Head of caudate nucleus (tissue), 42 donors: ENCODE results near the gene LAMTOR2.
A peak's percentile ranks its signal among the peaks of the same experiment; 100 is the strongest.

Experiments
- DNase-seq, 42 donors: peaks; one replicate each; pipeline versions ENCODE4 v3.0.0 to v3.0.0-alpha.2; 2020 to 2021; ENCODE audit warnings: mixed read lengths in 7 of 42
- intact Hi-C: fragments of 100-400 bp; cut with DNase I; formaldehyde crosslinking; loops from one replicate; pipeline ENCODE4 v1.15.0; 2022

Gene LAMTOR2

DNA sequence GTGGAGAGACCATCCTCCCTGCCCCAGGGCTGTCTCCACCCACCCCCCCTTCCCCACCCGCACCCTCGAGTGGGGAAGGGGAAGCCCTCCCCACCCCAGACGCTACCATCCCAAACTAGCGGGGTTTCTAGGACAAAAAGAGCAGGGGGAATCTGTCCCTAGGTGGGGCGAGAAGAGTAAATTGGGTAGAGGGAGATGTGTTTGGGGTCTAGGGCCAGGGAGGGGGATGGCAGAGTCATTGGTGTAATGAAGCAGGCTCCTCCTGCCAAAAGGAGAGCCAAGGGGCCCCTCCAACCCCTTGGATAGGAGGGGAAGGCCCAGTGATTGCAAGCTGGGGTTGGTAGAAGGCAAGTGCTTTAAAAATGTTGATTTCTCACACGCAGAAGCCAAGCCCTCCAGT lies 17.7 kb downstream of the LAMTOR2 start:
- no peak for DNase-seq
- intact Hi-C loops: no loop called here

DNA sequence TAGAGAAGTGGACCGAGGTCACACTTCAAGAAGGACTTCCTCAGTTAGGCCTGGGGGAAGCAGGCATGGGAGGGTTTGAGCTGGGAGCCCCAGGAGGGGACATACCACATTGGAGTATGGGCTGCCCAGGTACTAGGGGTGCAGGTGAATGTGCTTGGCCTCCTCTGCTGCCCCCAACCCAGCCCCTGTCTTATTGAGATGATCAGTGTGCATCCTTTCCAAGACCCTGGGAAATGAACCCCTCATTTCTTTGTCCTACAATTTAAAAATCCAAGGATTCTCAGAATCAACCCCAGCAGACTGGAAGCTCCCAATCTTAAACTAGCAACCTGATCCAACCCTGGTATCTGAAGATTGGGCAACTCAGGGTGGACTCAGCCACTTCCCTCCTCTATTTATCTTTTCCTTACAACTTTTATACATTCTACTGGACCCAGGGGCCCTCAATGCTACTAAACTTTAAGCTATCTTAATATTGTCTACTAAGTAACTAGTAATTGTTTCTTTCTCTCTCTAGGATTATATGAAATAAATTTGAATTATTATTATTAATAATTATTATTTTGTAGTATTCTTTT lies 18.6 kb downstream of the LAMTOR2 start:
- intact Hi-C loops: no loop called here
- DNase-seq: no peak

DNA sequence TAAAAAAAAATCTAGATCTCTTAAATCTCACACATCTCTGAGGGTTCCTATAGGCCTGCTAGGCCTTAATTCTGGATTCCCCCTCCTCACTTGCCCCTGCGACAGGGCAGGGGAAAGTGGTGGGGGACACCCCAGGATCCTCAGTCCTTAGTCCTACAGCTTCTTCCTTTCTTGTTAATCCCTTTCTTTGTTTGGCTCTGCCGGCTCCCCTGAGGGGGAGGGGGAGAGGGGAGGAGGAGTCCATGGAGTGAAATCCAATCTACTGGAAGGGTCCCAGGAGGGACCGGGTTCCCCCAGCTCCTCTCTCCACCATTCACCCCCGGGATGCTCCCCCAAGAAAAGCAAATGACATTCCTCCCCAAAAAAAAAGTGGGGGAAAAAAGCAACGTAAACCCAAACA lies 19.2 kb downstream of the LAMTOR2 start:
- intact Hi-C loops: no loop called here
- DNase-seq: no peak

DNA sequence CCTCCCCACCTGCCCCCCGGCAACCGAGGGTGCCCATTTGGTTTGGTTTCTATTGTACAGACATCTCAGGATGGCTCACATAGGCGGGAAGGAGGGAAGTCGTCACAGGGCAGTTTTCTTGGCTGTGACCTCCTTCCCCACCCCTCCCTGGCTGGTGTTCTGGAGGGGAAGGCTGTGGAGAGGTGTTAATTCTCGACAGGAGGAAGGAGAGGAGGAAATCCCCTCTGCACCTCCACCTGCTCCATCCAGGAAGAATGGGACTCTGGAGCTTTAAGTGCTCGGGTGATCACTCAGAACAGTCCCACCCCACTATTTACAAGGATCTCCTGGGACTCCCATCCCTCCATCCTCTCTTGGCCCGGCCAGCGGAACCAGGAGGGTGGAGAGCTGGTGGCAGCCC lies 20.1 kb downstream of the LAMTOR2 start:
- intact Hi-C loops: no loop called here
- DNase-seq: no peak

DNA sequence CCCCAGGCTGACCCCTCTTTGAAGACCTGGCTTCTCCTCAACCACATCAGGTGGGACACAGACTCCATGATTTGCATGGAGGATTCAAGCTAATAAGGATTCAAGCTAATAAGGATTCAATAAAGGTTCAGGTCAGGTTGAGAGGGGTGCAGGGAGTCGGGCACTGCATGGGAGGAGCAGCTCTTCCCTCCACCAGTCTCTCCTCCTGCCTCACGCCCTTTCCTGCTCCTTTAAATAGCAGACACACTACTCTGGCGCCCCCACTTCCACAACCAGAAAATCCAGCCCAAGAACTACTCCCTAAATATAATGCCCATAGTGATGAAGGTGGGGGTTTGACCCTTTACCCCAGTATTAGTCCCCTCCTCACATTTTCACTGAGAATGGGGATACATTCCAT lies 20.6 kb downstream of the LAMTOR2 start:
- no peak for DNase-seq
- intact Hi-C loops: no loop called here

DNA sequence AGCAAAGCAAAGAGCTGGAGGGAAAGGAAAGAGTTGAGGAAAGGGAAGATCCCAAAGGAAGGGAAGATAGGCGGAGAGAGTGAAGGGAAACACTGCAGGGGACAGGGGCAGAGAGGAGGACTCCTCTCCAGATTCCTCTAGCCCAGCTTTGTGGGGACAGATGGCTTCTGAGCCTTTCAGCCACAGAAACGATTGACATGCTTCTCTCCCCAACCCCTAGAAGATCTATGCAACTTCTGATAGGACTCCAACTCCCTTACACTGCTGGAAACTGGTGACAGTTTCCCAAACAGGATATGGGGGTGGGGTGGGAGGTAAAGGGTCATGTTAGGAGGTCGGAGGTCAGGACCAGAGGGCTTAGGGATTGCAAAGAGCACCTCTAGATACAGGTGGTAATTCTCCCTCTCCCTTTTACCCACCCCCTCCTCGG lies 21.2 kb downstream of the LAMTOR2 start:
- no peak for DNase-seq
- intact Hi-C loops: no loop called here

DNA sequence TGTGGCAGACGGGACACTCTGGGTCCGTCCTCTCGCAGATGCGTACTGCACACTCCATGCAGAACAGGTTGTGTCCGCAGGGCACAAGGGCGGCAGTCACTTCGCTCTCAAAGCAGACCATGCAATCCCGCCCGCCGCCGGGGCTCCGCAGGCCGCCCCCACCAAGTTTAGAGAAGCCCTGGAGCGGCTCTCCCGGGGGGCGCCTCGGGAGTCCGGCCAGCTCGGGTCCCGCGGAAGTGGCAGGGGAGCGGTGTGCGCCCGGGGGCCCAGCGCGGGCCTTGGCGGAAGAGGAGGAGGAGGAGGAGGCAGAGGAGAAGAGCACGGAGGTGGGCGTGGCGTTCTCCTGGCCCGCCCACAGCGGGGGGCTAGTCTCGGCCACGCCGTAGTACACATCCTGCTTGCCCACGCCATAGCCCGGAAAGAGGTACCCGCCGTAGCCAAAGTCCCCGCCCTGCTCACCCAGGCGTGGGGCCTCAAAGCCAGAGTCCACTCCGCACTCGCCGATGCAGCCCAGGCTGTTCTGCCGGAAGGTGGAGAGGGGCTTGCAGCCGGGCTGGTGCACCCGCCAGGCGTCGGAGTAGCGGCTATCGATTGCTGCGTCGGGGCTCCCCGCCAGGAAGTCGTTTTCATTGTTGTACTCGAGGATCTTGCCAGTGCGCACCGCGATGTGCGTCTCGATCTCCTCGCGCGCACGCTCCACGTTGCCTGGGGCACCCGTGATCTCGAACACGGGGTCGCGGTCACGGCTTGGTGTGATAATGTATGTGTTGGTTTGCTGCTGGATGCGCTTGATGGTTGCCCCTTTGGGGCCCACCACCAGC lies 22.2 kb downstream of the LAMTOR2 start:
- DNase-seq: peak in 2 of 42 donors; percentile 19 to 28
- intact Hi-C loops: no loop called here

DNA sequence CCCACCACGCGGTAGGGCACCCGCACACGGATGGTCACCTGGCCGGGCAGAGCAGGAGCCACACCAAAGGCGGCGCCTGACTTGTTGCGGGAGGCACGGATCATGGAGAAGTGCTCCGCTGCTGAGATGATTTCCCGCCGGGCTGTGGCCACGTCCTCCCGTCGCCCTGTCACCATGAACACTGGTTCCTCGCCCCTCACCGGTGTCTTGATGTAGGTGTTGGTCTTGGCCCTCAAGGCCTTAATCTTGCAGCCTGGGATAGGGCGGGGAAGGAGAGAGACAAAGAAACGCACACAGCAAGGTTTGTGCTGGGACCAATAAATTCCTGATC lies 22.8 kb downstream of the LAMTOR2 start:
- DNase-seq: no peak
- intact Hi-C loops: no loop called here

DNA sequence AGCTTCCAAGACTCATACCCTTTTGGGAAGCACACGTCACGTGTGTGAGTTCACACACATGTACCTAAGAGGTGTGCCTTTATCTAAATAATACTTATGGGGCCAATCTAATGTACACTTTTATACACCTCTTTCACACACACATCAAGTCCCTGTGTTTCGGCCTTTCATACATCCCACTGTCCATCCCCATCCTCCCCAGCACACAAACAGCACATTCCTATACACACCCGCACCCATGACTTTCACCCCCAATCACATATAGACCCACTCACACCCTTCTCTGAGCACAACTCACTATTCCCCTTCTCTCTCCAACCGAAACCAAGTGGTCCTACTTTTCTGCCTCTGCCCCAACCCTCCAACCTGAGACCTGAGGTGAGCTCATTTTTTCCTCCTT lies 24.1 kb downstream of the LAMTOR2 start:
- intact Hi-C loops: no loop called here
- no peak for DNase-seq

DNA sequence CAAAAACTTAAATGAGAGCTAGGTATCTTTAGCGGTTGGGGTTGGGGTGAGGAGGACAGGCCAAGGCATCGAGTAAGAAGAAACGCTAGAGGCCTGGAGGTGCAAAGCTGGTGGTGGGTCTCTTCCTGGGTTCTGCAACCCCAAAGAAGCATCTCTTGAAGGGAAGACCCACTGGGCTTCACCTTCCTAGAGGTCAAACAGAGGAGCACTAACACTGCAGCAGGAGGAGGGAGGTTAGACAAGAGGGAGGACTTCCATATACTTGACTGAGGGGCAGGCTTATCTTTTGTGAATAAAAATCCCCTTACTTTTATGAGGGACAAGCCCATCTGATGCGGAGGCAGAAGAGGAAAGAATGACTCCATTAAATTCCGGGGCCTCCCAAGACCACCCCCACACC lies 25.2 kb downstream of the LAMTOR2 start:
- DNase-seq: no peak
- intact Hi-C loops: no loop called here

DNA sequence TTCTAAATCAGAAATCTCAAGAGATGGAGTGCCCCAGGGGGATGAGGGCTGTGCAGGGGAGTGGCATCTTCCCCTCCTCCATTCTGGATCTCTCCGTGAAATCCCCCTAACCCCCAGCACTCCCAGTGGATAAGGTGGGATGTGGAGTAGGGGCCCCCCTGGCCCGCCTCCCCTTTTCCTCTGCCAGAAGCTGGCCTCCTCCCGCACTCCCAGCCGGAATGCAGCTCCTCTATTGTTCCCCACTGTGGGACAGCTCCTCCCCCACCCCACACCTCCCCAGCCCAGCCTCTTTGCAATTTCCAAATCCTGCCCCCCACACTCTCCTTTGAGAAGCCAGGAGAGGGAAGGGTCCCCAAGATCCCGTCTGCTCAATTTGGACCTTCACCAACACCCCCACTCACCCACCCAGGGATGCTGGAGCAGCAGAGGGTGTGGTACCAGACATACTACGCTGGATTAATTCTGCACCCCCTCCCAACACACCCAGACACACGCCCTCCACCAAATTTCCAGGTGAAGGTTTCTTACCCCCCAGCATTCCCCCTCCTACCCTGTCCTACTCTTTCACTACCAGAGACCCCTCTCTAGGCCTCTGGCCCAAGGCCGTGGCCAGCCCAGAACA lies 25.8 kb downstream of the LAMTOR2 start:
- intact Hi-C loops: no loop called here
- DNase-seq: no peak

DNA sequence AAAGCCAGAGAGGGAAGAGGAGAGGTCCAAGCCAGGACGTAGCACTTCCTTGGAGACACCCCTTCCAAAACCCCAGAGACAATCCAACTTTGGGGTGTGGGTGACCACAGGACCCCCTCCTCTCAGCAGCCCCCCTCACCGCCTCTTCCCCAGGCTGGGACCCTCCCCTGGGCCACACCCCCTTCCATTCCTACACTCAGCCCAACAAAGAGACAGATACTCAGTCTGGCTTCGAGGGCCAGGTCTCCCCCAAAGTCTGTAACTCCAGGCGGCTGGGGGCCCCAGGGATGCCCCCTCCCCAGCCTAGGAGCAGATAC lies 26.2 kb downstream of the LAMTOR2 start:
- intact Hi-C loops: no loop called here
- no peak for DNase-seq

DNA sequence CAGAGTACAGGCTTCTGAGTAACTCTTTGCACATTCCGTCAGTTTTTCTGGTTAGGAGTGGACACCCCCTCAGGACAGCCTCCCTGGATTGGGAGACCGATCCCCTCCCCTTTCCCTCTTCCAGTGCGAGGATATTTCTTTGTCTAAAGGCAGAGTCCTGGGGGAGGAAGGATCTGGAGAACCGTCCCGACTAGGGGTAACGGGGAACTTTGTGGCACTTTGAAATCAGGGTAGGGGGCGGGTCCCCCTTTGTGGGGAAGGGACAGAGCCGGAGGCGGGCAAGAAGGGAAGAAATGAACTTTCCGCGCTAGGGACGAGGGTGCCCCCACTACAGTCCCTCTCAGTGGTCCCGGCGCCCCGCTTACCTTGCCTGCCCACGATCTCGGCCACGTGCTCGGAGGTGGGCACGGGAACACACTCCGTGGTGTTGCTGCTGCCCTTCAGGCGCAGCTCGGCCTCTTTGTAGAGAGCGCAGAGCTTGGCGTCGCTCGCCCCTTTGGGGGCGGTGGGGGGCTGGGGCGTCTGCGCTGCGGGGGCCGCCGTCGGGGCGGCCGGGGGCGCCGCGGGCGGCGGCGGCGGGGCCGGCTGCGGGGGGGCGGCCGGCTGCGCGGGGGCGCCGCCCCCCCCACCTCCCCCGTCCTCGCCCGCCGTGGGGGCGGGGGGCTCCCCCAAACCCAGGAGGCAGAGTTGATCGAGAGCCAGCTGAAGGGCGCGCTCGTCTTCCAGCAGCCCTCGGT lies 26.8 kb downstream of the LAMTOR2 start:
- intact Hi-C loops: no loop called here
- DNase-seq: no peak

DNA sequence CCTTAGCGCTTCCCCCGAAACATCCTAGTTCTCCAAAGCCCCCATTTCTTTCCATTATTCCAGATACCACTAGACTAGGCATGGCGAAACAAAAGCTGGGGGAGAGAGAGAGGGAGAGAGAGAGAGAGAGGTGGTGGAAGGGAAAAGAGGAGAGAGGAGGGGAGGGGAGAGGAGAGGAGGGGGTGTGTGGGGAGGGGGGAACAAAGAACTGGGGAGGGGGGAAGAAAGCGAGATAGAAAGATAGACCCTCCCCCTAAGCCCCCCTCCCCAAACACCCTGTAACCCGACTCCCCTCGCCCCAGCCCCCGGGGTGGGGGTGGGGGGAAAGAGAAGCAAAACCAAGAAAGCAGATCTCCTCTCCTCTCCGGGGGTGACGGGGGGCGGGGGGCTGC lies 27.3 kb downstream of the LAMTOR2 start:
- DNase-seq: no peak
- intact Hi-C loops: no loop called here

DNA sequence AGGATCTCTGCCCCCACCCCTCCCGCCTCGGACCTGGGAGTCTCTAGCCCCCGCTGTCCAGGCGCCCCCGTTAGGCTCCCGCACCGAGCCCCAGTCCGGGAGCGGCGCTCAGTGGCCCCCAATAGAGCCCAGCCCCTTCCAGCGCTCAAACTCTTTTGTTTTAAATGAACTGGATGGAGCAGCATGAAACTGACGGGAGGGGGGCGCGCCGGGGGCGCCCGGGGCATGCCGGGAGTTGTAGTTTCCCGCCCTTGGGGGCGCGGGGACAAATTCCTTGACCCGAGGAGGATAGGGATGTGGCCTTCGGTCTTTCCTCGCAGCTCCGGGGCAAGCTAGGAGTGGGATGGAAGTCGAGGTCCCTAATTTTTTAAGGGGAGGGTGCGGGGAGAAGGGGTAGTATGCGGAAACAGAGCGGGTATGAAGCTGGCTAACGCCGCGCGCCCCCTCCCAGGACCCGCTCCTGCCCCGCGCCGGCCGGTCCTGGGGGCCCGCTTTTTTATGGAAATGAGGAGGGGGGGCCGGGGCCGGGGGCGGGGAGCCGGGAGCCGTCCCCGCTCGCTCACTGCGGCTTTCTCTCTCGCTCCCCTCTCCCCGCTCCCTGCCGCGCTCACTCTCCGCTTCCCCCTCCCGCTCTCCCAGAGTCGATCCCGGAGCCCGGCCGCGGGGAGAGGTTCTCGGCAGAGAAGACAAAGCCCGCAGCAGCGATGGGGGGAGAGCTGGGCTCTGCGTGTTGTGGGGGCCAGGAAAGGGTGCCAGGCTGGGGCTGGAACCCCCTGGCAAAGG lies 27.9 kb downstream of the LAMTOR2 start, which contains the start of gene MEX3A:
Gene MEX3A, minus strand, starts transcription at position 157 of the 783 bp plus-strand sequence. CDS start 467 bp downstream, outside the sequence.
- peak; percentile 72 to 94 (median 84) for DNase-seq
- intact Hi-C loops: no loop called here

DNA sequence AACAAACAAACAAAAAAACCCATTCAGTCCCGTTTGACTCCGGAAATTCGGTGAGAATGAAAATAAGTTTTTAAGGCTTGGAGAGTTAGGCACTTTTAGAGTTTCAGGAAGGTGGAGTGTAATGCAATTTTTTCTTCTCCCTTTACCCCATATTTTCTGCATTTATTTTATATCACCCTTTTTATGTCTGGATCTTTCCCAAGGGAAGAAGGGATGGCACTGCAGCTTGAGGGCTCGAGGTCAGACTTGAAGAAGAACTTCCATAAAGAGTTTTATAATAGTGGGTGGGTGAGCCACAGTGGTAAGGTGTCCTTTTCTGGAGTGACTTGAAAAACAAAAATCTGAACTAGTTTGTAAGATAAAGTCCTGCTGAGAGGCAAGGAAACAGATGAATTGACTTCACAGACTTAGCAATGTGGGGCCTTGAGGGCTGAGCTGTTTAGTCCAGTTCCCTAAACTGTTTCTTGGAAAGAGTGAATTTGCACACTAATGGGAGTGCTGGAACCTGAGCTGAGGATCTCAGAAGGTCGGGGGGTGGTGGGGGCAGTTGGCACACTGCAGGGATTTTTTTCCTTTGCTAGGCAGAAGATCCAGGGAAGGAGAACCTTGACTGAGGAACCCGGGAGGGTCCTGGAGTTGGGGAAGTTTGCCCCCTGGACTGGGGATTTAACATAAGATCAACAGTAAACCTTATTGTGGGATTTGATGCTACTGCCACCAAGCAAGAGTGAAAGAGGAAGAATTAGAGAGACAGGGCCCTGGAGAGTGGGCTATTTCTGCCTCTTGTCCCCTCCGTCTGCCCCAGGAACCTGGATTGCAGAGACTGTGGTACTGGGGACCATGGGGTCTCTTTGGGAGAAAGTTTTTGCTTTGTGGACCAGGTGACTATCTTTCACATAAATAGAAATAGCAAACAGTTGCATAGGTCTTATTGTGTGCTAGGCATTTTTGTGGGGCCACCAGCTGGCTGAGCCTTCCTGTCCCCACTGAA lies 29.5 kb downstream of the LAMTOR2 start:
- intact Hi-C loops: no loop called here
- no peak for DNase-seq

DNA sequence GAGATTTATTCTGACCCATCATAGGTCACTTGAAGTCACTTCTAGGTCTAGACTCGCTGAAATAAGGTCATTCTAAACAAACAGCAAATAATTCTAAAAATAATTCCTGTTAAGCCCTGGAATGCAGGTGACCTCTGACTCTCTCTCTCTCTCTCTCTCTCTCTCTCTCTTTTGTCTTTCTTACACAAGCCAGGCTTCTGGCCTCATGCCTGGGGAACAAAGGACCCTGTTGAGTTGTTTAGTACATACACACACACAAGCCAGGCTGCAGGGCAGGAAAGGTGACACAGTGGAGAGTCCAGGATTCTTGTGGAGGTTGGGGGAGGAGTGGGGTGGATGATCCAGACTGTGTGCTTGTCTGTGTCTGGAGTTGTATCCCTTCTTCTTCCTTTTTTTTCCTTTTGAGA lies 31.7 kb downstream of the LAMTOR2 start:
- no peak for DNase-seq

DNA sequence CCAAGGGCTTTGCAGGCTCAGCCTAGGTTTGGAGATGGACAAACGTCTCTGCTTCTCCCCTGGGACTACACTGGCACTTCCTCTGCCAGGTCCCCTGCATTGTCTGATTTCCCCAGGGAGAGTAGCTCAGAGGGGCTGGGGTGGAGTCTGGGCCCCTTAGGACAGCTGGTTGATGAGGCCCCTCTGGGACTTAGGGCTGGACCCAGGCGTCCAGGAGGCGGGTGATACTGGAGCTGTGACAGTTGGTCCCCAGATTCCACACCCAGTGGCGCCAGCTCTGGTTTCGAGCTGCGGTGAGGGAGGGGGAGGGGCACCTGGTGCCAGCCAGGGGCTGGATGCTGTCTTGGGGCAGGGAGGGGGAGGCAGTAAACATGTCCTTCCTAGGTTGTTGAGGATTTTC lies 35.1 kb downstream of the LAMTOR2 start:
- intact Hi-C loops: loop anchor here (2.0 kb wide), 1 partner anchor 39 kb away; no protein-coding TSS in a partner anchor
- DNase-seq: no peak

More for the DNA sequence above, 31.7 kb downstream of the LAMTOR2 start:
- intact Hi-C loops: no loop called here
